GM12878 (cell line): ENCODE measurements around the gene SLC35F3.

Experiments
- BHLHE40 ChIP-seq, 2 experiments: fragments of 450-650 bp in 1 of 2; IDR thresholded peaks; 2 replicates each; pipeline ENCODE4 v1.6.1; 2011 to 2017; ENCODE audit warnings: low read depth in 2 of 2, borderline replicate concordance in 1 of 2, improper control_type of control experiment in 1 of 2, low read length in 1 of 2, mild to moderate bottlenecking in 1 of 2
- ESRRA ChIP-seq: IDR thresholded peaks from 2 replicates; pipeline ENCODE4 v1.6.1; 2012; ENCODE audit warnings: mild to moderate bottlenecking, low read length, improper control_type of control experiment
- POLR2AphosphoS5 ChIP-seq: IDR thresholded peaks from 2 replicates; pipeline ENCODE4 v1.6.1; 2011; ENCODE audit warnings: mild to moderate bottlenecking, low read length, inconsistent platforms
- RAD21 ChIP-seq: IDR thresholded peaks from 2 replicates; pipeline ENCODE4 v1.6.1; 2011; ENCODE audit warnings: mild to moderate bottlenecking, low read depth, low read length, moderate library complexity; ENCODE audit not compliant: insufficient read depth
- RB1 ChIP-seq: fragments of 450-650 bp; formaldehyde crosslinking; IDR thresholded peaks from 2 replicates; pipeline ENCODE4 v1.6.1; 2017; ENCODE audit warnings: mild to moderate bottlenecking, borderline replicate concordance
- TBL1XR1 ChIP-seq: IDR thresholded peaks from 2 replicates; pipeline ENCODE4 v1.6.1; 2012; ENCODE audit warnings: low read depth, low read length, improper control_type of control experiment
- TF ChIP-seq, protein P1 (sequence below): IDR thresholded peaks from 2 replicates; pipeline ENCODE4 v1.6.1; 2012; ENCODE audit warnings: low read depth, low read length, improper control_type of control experiment
- TF ChIP-seq, protein P2 (sequence below): fragments of 450-650 bp; IDR thresholded peaks from 2 replicates; pipeline ENCODE4 v1.6.1; 2016; ENCODE audit warnings: mild to moderate bottlenecking, moderate library complexity, borderline replicate concordance
- TF ChIP-seq, protein P3 (sequence below): fragments of 450-650 bp; IDR thresholded peaks from 2 replicates; pipeline ENCODE4 v1.6.1; 2017; ENCODE audit warnings: low read depth, mild to moderate bottlenecking, moderate library complexity

DNA sequence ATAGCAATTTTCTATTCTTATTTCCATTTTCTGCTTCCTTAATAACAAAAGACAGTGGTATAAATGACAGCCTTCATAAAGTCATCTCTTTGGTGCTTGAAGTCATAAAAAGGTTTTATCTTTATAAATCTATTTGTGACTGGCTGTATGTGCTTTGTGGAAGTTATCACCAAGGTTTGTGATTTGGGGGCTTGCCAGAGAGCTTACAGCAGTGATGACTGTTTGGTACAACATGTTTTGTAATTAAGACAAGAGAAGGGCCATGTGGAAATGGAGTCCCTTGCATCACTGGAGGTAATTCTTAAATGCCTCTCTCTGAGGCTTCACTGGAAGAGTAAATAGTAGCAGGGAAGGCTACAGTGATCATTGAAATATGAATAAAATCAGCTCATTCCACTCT is 2.7 kb downstream of the SLC35F3 start:
- no peak for TF ChIP-seq RB1
- no peak for TF ChIP-seq TBL1XR1
- TF ChIP-seq POLR2AphosphoS5, result no peak
- TF ChIP-seq, protein P1, sequence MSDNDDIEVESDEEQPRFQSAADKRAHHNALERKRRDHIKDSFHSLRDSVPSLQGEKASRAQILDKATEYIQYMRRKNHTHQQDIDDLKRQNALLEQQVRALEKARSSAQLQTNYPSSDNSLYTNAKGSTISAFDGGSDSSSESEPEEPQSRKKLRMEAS, result no peak
- TF ChIP-seq, protein P2, sequence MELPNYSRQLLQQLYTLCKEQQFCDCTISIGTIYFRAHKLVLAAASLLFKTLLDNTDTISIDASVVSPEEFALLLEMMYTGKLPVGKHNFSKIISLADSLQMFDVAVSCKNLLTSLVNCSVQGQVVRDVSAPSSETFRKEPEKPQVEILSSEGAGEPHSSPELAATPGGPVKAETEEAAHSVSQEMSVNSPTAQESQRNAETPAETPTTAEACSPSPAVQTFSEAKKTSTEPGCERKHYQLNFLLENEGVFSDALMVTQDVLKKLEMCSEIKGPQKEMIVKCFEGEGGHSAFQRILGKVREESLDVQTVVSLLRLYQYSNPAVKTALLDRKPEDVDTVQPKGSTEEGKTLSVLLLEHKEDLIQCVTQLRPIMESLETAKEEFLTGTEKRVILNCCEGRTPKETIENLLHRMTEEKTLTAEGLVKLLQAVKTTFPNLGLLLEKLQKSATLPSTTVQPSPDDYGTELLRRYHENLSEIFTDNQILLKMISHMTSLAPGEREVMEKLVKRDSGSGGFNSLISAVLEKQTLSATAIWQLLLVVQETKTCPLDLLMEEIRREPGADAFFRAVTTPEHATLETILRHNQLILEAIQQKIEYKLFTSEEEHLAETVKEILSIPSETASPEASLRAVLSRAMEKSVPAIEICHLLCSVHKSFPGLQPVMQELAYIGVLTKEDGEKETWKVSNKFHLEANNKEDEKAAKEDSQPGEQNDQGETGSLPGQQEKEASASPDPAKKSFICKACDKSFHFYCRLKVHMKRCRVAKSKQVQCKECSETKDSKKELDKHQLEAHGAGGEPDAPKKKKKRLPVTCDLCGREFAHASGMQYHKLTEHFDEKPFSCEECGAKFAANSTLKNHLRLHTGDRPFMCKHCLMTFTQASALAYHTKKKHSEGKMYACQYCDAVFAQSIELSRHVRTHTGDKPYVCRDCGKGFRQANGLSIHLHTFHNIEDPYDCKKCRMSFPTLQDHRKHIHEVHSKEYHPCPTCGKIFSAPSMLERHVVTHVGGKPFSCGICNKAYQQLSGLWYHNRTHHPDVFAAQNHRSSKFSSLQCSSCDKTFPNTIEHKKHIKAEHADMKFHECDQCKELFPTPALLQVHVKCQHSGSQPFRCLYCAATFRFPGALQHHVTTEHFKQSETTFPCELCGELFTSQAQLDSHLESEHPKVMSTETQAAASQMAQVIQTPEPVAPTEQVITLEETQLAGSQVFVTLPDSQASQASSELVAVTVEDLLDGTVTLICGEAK, result no peak
- no peak for TF ChIP-seq BHLHE40 (IDR thresholded peaks at IDR 0.05; ENCODE audit: borderline replicate concordance in 1 of 2, low read depth in 2 of 2, low read length in 1 of 2)
- TF ChIP-seq RAD21, result no peak
- TF ChIP-seq, protein P3, sequence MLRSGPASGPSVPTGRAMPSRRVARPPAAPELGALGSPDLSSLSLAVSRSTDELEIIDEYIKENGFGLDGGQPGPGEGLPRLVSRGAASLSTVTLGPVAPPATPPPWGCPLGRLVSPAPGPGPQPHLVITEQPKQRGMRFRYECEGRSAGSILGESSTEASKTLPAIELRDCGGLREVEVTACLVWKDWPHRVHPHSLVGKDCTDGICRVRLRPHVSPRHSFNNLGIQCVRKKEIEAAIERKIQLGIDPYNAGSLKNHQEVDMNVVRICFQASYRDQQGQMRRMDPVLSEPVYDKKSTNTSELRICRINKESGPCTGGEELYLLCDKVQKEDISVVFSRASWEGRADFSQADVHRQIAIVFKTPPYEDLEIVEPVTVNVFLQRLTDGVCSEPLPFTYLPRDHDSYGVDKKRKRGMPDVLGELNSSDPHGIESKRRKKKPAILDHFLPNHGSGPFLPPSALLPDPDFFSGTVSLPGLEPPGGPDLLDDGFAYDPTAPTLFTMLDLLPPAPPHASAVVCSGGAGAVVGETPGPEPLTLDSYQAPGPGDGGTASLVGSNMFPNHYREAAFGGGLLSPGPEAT, result no peak
- TF ChIP-seq ESRRA, result no peak
